Kidney tubule cell (primary cell): ENCODE data around the gene ALKBH1.
A peak's percentile ranks its signal among the peaks of the same experiment; 100 is the strongest.
"Not testable (repeated sequence)": the region's sequence is repeated elsewhere in the genome, so short reads cannot be mapped to it uniquely, and the experiment has no call there.

Source experiments
- DNase-seq: peaks from one replicate; pipeline ENCODE4 v3.0.0-alpha.2; 2018; ENCODE audit warnings: low spot score

Gene ALKBH1

GRCh38 chr14:77707724-77708408 lies at the start of gene ALKBH1, which contains the start of gene SLIRP:
Gene ALKBH1 (minus strand): TSS chr14:77708023. CDS start chr14:77708004, 19 bp downstream.
Gene SLIRP (plus strand): TSS chr14:77708103. CDS start chr14:77708112, 9 bp downstream.
- peak; percentile 84 for DNase-seq

GRCh38 chr14:77752799-77753516 lies 45.1 kb upstream of the ALKBH1 start:
- no peak for DNase-seq

- DNase-seq: no peak
Observed at GRCh38 chr14:77752266-77752665, 44.4 kb upstream of the ALKBH1 start.

- not testable (repeated sequence) for DNase-seq
Observed at GRCh38 chr14:77747425-77747824, 39.6 kb upstream of the ALKBH1 start.

GRCh38 chr14:77746064-77746702 lies 38.4 kb upstream of the ALKBH1 start:
- no peak for DNase-seq

GRCh38 chr14:77741438-77741837 lies 33.6 kb upstream of the ALKBH1 start:
- DNase-seq: no peak

- peak; percentile 26 for DNase-seq
Observed at GRCh38 chr14:77738559-77739250, 30.9 kb upstream of the ALKBH1 start.

- no peak for DNase-seq
Observed at GRCh38 chr14:77730976-77731497, 23.2 kb upstream of the ALKBH1 start.

- DNase-seq: no peak
Observed at GRCh38 chr14:77722301-77722700, 14.5 kb upstream of the ALKBH1 start.

GRCh38 chr14:77721437-77721836 lies 13.6 kb upstream of the ALKBH1 start:
- no peak for DNase-seq

- no peak for DNase-seq
Observed at GRCh38 chr14:77717608-77718305, 9.9 kb upstream of the ALKBH1 start.

- no peak for DNase-seq
Observed at GRCh38 chr14:77714926-77715325, 7.1 kb upstream of the ALKBH1 start.

GRCh38 chr14:77710364-77710763 lies 2.5 kb upstream of the ALKBH1 start:
- DNase-seq: no peak

GRCh38 chr14:77709412-77709811 lies 1.6 kb upstream of the ALKBH1 start:
- DNase-seq: no peak

- no peak for DNase-seq
Observed at GRCh38 chr14:77708749-77709148, 926 bp upstream of the ALKBH1 start.

GRCh38 chr14:77707355-77707723 lies 484 bp downstream of the ALKBH1 start:
- peak; percentile 34 for DNase-seq

GRCh38 chr14:77691259-77691658 lies 16.6 kb downstream of the ALKBH1 start:
- DNase-seq: peak; percentile 44

- DNase-seq: peak; percentile 27
Observed at GRCh38 chr14:77682158-77682553, 25.7 kb downstream of the ALKBH1 start.

GRCh38 chr14:77681196-77682157 lies 26.3 kb downstream of the ALKBH1 start:
- no peak for DNase-seq

GRCh38 chr14:77674931-77675330 lies 32.9 kb downstream of the ALKBH1 start:
- DNase-seq: no peak
